NT2/D1 (cell line): ENCODE measurements around the gene FIP1L1.

ENCODE experiments used
- SUZ12 ChIP-seq: IDR thresholded peaks from 2 replicates; pipeline ENCODE4 v1.6.1; 2011; ENCODE audit not compliant: insufficient read length, insufficient read depth; ENCODE audit errors: extremely low read depth
- YY1 ChIP-seq: IDR thresholded peaks from 2 replicates; pipeline ENCODE4 v1.6.1; 2011; ENCODE audit not compliant: insufficient read length, insufficient read depth
- ZNF274 ChIP-seq: IDR thresholded peaks from 2 replicates; pipeline ENCODE4 v1.6.1; 2011; ENCODE audit warnings: mild to moderate bottlenecking, low read depth, low read length

DNA sequence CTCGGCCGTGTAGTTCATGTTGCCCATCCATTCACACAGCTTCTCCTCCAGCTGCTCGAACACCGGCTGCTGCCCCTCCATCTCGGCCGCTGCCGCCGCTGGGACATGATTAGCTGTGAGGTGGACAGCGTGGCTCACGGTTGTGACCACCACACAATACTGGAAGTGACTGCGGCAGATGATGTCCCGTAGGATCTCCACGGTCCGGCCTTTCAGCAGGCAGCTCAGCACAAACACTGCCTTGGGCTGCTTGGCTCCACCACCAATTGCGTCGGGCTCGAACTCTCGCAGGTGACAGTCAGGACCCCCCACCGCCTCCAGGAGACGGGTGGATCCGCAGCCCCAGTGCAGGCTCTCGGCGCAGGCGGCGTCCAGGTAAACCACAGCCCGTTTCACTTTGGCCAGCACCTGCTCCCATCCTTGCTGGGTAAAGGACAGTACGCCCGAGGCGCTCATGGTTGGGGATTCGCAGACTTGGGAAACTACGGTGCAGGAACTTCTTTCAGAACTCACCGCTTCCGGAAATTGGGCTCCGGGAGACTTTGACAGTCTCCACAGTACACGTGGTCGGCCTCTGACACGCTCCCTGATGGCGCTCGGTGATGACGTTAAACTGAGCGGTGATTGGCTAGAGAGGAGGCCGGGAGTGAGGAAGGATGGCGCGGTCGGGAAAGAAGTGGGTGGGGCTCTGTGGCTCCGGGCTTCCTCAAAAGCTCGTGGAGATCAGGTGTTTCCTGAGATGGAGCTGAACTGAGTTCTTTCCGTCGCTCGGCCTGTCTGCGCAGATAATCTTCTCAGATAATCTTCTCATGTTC, 11.7 kb upstream of the FIP1L1 start, which contains the start of gene SCFD2:
- TF ChIP-seq YY1: no peak
- no peak for TF ChIP-seq SUZ12
- TF ChIP-seq ZNF274: no peak
